ENCODE data around the gene BHLHA15. TPM values are rescaled to one million over a fixed set of nuclear protein-coding genes. Genes with fewer than 3 reads are reported as not detected.
A peak's percentile ranks its signal among the peaks of the same experiment; 100 is the strongest.

The BHLHA15 gene
- total RNA-seq, 2 donors from 2014 or later, result not detected

GRCh38 chr7:98166668-98166970, 44.6 kb upstream of the BHLHA15 start:
- no peaks in the 10 kb centered on the region for H3K27me3 ChIP-seq (replicated peaks; ENCODE audit: insufficient read depth)
- peaks cover 3% of the 10 kb centered on the region for H3K36me3 ChIP-seq
- no peaks in the 10 kb centered on the region for H3K9me3 ChIP-seq
- no peak for TF ChIP-seq CTCF (IDR thresholded peaks at IDR 0.05)
- no peak for ATAC-seq (ENCODE audit: insufficient number of reproducible peaks, low FRiP score, low read depth)
- H3K4me3 ChIP-seq, result no peak overlapping the region
- no peak overlapping the region for H3K27ac ChIP-seq
- DNase-seq (ENCODE audit: low spot score), result no peak
- H3K4me1 ChIP-seq (ENCODE audit: control insufficient read depth in 1 of 2, low read depth in 2 of 2), result peaks cover 0 to 6% of the 10 kb centered on the region in 2 donors

- Histone ChIP-seq H3K36me3 (peaks cover 7% of the 10 kb centered on the region), H3K4me3 (no peak overlapping the region), H3K27me3 (replicated peaks; ENCODE audit: insufficient read depth) (no peaks in the 10 kb centered on the region), H3K4me1 (ENCODE audit: control insufficient read depth in 1 of 2, low read depth in 2 of 2) (peaks cover 0 to 6% of the 10 kb centered on the region in 2 donors), H3K27ac (no peak overlapping the region), H3K9me3 (no peaks in the 10 kb centered on the region)
- ATAC-seq (ENCODE audit: insufficient number of reproducible peaks, low FRiP score, low read depth), result no peak
- no peak for DNase-seq (ENCODE audit: low spot score)
- no peak for TF ChIP-seq CTCF (IDR thresholded peaks at IDR 0.05)
Observed at GRCh38 chr7:98167653-98168052, 43.6 kb upstream of the BHLHA15 start.

- Histone ChIP-seq H3K27ac (no peak overlapping the region), H3K36me3 (peaks cover 7% of the 10 kb centered on the region), H3K4me1 (ENCODE audit: control insufficient read depth in 1 of 2, low read depth in 2 of 2) (peaks cover 0 to 6% of the 10 kb centered on the region in 2 donors), H3K27me3 (replicated peaks; ENCODE audit: insufficient read depth) (no peaks in the 10 kb centered on the region), H3K9me3 (no peaks in the 10 kb centered on the region), H3K4me3 (no peak overlapping the region)
- peak; percentile 71 for TF ChIP-seq CTCF (IDR thresholded peaks at IDR 0.05)
- DNase-seq (ENCODE audit: low spot score) (no peak), ATAC-seq (ENCODE audit: insufficient number of reproducible peaks, low FRiP score, low read depth) (no peak)
Observed at GRCh38 chr7:98168181-98168903, 42.9 kb upstream of the BHLHA15 start.

GRCh38 chr7:98168904-98169621, 42.2 kb upstream of the BHLHA15 start:
- ATAC-seq (ENCODE audit: insufficient number of reproducible peaks, low FRiP score, low read depth) (no peak), DNase-seq (ENCODE audit: low spot score) (no peak)
- Histone ChIP-seq H3K4me1 (ENCODE audit: control insufficient read depth in 1 of 2, low read depth in 2 of 2) (no peaks in the 10 kb centered on the region), H3K27me3 (replicated peaks; ENCODE audit: insufficient read depth) (no peaks in the 10 kb centered on the region), H3K4me3 (no peak overlapping the region), H3K36me3 (peaks cover 7% of the 10 kb centered on the region), H3K9me3 (no peaks in the 10 kb centered on the region), H3K27ac (no peak overlapping the region)
- no peak for TF ChIP-seq CTCF (IDR thresholded peaks at IDR 0.05)

- Histone ChIP-seq H3K36me3 (peaks cover 12% of the 10 kb centered on the region), H3K4me1 (ENCODE audit: control insufficient read depth in 1 of 2, low read depth in 2 of 2) (no peaks in the 10 kb centered on the region), H3K27ac (no peak overlapping the region), H3K9me3 (no peaks in the 10 kb centered on the region), H3K4me3 (no peak overlapping the region), H3K27me3 (replicated peaks; ENCODE audit: insufficient read depth) (no peaks in the 10 kb centered on the region)
- TF ChIP-seq CTCF (IDR thresholded peaks at IDR 0.05), result no peak
- ATAC-seq (ENCODE audit: insufficient number of reproducible peaks, low FRiP score, low read depth) (no peak), DNase-seq (ENCODE audit: low spot score) (no peak)
Observed at GRCh38 chr7:98170966-98171365, 40.3 kb upstream of the BHLHA15 start.

Data from thoracic aorta (tissue), 2 donors.